ENCODE data around the gene BABAM2. TPM values are rescaled to one million over a fixed set of nuclear protein-coding genes. Genes with fewer than 3 reads are reported as not detected.
A peak's percentile ranks its signal among the peaks of the same experiment; 100 is the strongest.

BABAM2 gene
- total RNA-seq, 4 donors from 2014 or later, result 23.7 to 41.1 (median 27.9) TPM

DNA sequence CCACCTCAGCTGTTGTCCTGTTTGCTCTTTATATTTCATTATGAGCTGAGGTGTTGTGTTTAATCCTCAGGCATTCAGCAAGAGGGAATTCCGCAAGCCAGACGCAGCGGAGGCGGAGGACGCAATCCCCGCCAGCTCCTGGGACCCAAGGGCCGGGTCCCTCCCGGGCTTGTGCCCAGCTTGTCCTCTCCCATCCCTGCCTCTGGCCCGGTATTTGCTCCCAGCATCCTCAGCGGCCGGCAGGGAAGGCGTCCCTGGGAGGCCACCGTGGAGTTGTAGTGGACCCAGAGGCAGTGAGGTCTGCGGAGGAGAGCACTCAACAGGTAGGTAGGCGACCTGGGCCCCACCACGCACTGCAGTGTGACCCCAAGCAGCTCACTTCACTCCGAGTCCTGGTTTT, 459.7 kb downstream of the BABAM2 start:
- 93% methylated on average over 17 of the region's 17 CpGs for WGBS
- TF ChIP-seq POLR2A (IDR thresholded peaks at IDR 0.05) (no peak), EP300 (IDR thresholded peaks at IDR 0.05) (no peak), POLR2AphosphoS5 (IDR thresholded peaks at IDR 0.05) (no peak)
- TF ChIP-seq, protein P1, sequence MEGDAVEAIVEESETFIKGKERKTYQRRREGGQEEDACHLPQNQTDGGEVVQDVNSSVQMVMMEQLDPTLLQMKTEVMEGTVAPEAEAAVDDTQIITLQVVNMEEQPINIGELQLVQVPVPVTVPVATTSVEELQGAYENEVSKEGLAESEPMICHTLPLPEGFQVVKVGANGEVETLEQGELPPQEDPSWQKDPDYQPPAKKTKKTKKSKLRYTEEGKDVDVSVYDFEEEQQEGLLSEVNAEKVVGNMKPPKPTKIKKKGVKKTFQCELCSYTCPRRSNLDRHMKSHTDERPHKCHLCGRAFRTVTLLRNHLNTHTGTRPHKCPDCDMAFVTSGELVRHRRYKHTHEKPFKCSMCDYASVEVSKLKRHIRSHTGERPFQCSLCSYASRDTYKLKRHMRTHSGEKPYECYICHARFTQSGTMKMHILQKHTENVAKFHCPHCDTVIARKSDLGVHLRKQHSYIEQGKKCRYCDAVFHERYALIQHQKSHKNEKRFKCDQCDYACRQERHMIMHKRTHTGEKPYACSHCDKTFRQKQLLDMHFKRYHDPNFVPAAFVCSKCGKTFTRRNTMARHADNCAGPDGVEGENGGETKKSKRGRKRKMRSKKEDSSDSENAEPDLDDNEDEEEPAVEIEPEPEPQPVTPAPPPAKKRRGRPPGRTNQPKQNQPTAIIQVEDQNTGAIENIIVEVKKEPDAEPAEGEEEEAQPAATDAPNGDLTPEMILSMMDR (IDR thresholded peaks at IDR 0.05), result no peak
- Histone ChIP-seq H3K27me3 (no peaks in the 10 kb centered on the region), H3K4me3 (no peak overlapping the region), H3K4me1 (peaks cover 18% of the 10 kb centered on the region), H3K36me3 (no peaks in the 10 kb centered on the region), H3K9me3 (no peaks in the 10 kb centered on the region), H3K27ac (no peak overlapping the region)
- peak in 1 of 2 donors; percentile 56 for DNase-seq (ENCODE audit: low spot score in 2 of 2)

DNA sequence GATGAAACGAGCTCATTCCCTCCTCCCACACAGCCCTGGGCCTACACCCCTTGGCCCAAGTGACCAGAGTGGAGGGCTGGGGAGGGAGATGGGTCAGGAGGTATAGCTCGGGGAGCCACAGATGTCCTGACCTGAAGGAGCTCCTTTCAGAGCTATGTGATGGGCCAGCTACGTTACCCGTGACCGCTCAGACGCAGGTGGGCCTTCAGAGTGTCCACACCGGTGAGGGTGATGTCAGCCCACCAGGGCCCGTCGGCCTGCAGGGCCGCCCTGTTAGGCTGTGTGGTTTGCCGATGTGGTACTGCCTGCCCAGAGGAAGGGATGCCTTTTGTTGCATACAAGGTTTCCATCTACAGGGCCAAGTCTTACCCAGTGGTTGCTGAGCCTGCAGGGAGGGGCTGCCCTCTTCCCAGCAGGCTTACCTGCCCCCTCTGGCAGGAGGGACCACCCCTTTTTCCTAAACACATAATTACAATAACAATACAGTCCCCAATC, 460.3 kb downstream of the BABAM2 start:
- Histone ChIP-seq H3K4me3 (no peak overlapping the region), H3K27me3 (no peaks in the 10 kb centered on the region)
- peak in 1 of 2 donors; percentile 53 for DNase-seq (ENCODE audit: low spot score in 2 of 2)

DNA sequence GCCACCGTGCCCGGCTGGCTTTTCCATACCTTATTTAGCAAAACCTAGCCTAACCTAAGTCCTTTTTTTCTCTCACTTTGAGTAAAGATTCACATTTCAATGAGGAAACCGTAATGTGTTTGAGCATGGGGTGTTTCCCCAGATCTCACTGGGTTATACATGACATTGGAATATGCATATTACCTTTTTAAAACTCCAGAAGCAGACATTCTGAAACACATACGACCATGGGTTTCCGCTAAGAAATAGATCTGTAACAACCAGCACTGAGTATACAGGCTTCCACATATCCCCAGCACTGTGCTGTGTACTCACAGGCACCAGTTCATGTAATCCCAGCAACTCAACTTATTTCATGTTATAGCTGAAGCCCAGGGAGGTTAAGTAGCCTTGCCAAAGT, 461.1 kb downstream of the BABAM2 start:
- H3K27me3 ChIP-seq, result no peaks in the 10 kb centered on the region
- no peaks in the 10 kb centered on the region for H3K9me3 ChIP-seq
- no peaks in the 10 kb centered on the region for H3K36me3 ChIP-seq
- no peak overlapping the region for H3K27ac ChIP-seq
- H3K4me1 ChIP-seq, result peaks cover 31% of the 10 kb centered on the region
- TF ChIP-seq, protein P1 (IDR thresholded peaks at IDR 0.05), result no peak
- no peak for TF ChIP-seq EP300 (IDR thresholded peaks at IDR 0.05)
- TF ChIP-seq POLR2A (IDR thresholded peaks at IDR 0.05), result no peak
- TF ChIP-seq POLR2AphosphoS5 (IDR thresholded peaks at IDR 0.05), result no peak
- no peak overlapping the region for H3K4me3 ChIP-seq
- no peak for DNase-seq (ENCODE audit: low spot score in 2 of 2)
- WGBS, result 87% methylated on average over 5 of the region's 5 CpGs

More for the DNA sequence above, 460.3 kb downstream of the BABAM2 start:
- no peaks in the 10 kb centered on the region for H3K36me3 ChIP-seq
- peaks cover 25% of the 10 kb centered on the region for H3K4me1 ChIP-seq
- TF ChIP-seq EP300 (IDR thresholded peaks at IDR 0.05), result no peak
- TF ChIP-seq, protein P1 (IDR thresholded peaks at IDR 0.05), result no peak
- TF ChIP-seq POLR2A (IDR thresholded peaks at IDR 0.05), result no peak
- no peak for TF ChIP-seq POLR2AphosphoS5 (IDR thresholded peaks at IDR 0.05)
- 72% methylated on average over 6 of the region's 11 CpGs for WGBS
- no peaks in the 10 kb centered on the region for H3K9me3 ChIP-seq
- H3K27ac ChIP-seq, result no peak overlapping the region

DNA sequence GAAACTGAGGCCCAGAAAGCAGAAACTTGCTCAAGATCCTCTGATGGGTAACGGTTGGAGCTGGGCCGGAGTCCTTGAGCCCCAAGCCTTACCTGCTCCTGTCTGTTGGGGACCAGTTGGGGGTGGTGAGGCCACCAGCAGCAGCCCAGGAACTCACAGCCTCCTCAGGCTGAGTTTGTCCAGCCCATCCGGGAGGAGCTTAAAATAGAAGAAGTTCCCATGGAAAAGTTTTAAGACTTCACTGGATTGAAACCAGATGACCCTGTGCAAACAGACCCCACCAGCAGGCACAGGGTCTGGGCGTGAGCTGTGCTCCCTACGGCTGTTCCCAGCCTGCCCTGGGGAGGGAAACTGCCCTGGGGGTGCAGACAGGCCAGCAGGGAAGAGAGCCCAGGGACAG, 461.6 kb downstream of the BABAM2 start:
- H3K4me1 ChIP-seq, result peaks cover 31% of the 10 kb centered on the region
- WGBS, result no CpG with 5 or more reads among the region's 5 CpGs
- no peak for TF ChIP-seq POLR2AphosphoS5 (IDR thresholded peaks at IDR 0.05)
- TF ChIP-seq, protein P1 (IDR thresholded peaks at IDR 0.05), result no peak
- no peak for TF ChIP-seq POLR2A (IDR thresholded peaks at IDR 0.05)
- no peak for TF ChIP-seq EP300 (IDR thresholded peaks at IDR 0.05)
- H3K9me3 ChIP-seq, result no peaks in the 10 kb centered on the region
- H3K27ac ChIP-seq, result peak overlapping the region; percentile 25
- H3K4me3 ChIP-seq, result no peak overlapping the region
- no peaks in the 10 kb centered on the region for H3K27me3 ChIP-seq
- DNase-seq (ENCODE audit: low spot score in 2 of 2), result peak in 1 of 2 donors; percentile 49
- H3K36me3 ChIP-seq, result no peaks in the 10 kb centered on the region

DNA sequence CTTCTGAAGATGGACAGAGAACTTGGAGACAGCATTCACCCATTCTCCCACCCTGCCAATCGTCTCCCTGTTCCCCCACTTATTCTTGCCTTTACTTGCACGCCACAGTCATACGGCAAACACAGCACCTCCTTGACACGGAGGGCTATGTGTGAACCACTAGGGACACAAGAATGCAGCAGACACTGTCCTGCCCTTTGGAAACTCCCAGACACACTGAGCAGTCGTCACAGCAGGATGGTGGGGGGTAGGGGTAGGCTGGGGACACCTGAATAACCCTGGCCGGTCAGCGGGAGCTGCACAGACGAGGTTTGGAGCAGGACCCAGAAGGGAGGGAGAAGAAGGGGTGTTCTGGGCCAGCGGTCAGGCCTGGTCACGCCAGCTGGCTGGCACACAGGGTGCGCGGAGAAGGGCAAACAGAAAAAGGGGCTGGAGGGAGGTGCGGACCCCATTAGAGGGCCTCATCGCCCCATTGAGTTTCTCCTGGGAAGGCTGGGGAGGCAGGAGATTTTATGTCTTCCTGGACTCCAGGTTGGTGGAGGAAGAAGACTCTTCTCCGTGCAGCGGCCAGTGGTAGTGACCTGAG, 462.2 kb downstream of the BABAM2 start:
- no peak overlapping the region for H3K4me3 ChIP-seq
- H3K4me1 ChIP-seq, result peaks cover 28% of the 10 kb centered on the region
- no peak for TF ChIP-seq POLR2AphosphoS5 (IDR thresholded peaks at IDR 0.05)
- no peak for TF ChIP-seq POLR2A (IDR thresholded peaks at IDR 0.05)
- TF ChIP-seq EP300 (IDR thresholded peaks at IDR 0.05), result no peak
- TF ChIP-seq, protein P1 (IDR thresholded peaks at IDR 0.05), result no peak
- 84% methylated on average over 16 of the region's 16 CpGs for WGBS
- no peaks in the 10 kb centered on the region for H3K9me3 ChIP-seq
- no peaks in the 10 kb centered on the region for H3K36me3 ChIP-seq
- peak in 1 of 2 donors; percentile 62 for DNase-seq (ENCODE audit: low spot score in 2 of 2)
- H3K27me3 ChIP-seq, result no peaks in the 10 kb centered on the region
- H3K27ac ChIP-seq, result peak overlapping the region; percentile 25
